CMK (cell line): ENCODE data around the gene RFLNA.
"Not testable (repeated sequence)": the region's sequence is repeated elsewhere in the genome, so short reads cannot be mapped to it uniquely, and the experiment has no call there.

Source experiments
- DNase-seq: peaks from one replicate; pipeline ENCODE4 v3.0.0-alpha.2; 2010; ENCODE audit warnings: low read depth

Gene RFLNA

DNA sequence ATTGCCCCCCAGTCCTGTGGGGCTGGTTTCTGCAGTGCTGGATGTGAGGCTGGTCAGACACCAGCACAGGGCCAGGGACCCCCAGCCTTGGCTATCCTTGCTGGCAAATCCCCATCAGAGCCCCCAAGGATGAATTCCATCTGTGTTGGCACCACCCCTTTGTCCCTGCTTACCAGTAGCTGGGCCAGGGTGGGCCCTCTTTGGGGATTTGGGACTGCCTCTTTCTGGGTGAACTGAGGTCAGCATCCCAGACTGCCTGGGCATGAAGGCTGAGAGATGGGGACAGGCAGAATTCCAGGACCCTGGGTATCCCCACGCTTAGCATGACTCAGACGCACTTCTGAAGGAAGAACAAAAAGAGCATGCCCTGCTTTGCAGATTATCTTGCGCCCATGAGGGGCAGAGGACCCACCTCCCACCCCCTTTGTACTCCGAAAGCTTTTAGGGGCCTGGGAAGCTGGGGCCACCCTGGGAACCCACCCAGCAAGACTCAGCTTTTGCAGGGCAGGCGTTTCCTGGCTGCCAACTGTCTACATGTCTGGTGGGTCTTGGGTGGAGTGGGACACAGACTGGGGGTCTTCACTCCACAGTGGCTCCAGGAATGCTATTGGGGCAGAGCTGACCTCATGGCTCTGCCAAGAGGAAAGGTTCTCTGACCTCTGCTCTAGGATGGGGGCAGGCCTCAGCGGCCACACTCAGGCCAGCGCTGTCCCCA, 26.8 kb downstream of the RFLNA start:
- no peak for DNase-seq

DNA sequence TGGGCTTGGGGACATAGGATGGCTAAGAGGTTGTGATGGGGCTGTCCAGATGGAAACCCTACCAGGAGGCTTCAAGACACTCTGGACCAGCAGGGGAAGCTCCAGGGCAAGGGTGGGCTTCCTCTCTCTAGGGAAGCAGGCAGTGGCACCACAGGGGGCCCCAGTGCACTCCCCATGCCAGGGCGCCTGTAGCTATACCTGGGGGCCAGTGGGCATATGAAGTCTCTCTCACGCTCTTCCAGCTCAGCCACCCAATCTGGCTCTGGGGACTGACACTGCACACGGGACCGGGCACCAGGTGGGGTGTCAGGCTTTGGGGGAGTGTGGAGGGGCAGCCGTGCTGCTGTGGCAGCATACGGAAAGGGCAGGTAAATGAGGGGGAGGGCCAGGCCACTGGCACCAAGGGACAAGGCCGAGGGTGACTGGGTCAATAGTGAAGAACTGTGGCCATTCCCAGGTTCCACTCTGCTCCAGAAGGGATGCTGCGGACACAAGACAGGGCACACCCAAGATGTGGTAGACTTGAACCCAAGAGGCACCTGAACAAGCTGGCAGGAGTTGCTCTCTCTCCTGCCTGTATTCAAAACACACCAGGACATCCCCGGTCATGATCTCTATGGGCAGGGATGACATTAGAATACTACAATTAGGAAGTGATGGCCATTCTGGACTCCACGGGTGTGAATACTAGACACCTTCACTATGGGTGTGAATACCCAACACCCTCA, 27.5 kb downstream of the RFLNA start:
- no peak for DNase-seq

DNA sequence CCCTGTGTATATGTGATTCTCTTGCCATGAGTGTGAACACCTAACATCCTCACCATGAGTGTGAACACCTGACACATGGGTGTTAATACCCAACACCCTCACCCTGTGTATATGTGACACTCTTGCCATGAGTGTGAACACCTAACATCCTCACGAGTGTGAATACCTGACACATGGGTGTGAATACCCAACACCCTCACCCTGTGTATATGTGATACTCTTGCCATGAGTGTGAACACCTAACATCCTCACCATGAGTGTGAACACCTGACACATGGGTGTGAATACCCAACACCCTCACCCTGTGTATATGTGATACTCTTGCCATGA, 28.1 kb downstream of the RFLNA start:
- not testable (repeated sequence) for DNase-seq

DNA sequence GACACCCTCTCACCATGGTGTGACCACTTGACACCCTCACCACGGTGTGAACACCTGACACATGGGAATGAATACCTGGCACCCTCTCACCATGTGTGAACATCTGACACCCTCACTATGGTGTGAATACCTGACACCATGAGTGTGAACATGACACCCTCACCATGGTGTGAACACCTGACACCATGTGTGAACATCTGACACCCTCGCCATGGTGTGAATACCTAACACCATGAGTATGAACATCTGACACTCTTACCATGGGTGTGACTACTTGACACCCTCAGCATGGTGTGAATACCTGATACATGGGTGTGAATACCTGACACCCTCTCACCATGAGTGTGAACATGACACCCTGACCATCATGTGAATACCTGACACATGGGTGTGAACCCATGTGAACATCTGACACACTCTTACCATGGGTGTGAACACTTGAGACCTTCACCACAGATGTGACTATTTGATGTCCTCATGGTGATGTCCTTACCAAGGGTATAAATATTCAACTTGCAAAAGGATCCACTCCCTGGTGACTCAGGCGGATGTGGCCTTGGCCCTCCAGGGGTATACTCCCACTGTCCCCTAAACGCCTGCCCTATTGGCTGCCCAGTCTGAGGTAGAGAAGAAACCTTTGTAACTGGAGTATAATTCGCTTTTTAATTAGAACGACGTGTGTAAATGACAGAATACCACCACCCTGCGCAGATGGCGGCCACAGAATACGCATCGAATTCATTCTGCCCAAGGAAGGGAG, 29.1 kb downstream of the RFLNA start:
- DNase-seq, result no peak

DNA sequence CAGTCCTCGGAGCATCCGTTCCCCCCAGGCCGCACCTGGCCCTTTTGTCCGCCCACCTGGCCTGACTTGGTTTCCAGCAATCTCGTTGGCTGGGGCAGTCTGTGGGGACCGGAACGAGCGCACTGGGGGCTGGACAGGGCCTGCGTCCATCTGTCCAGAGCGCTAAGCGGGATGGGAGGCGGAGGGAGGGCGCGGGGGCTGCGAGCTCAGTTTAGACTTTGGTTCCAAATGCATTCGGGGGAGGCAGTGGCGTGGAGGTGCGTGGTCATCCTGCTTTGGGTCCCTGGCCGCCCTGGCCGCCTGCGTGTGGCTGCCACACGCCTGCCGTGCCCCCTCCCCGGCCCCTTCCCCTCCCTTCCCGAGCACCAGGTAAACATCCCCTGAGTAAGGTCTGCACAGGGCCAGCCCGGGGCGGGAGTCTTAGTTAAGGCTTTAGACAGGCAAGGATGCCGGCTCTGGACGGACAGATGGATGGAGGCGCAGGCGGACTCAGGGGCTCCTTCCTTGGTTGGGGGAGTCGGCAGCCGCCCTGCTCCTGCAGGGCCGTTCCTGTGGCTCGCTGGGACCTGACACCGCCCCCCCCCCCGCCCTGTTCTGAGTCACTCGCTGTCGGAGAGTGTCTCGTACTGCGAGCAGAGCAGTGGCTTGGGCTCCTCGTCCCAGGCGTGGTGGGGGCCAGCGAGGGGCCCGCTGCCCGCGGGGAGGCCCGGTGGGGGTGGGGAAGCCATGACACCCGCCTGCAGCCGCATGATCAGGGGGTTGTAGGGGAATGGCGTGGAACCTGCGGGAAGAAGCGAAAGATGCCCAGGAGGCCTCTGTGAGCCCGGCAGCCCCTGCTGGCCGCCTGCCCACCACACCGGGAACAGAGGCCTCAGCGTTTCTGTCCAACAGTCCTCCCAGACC, 30.2 kb downstream of the RFLNA start:
- no peak for DNase-seq

DNA sequence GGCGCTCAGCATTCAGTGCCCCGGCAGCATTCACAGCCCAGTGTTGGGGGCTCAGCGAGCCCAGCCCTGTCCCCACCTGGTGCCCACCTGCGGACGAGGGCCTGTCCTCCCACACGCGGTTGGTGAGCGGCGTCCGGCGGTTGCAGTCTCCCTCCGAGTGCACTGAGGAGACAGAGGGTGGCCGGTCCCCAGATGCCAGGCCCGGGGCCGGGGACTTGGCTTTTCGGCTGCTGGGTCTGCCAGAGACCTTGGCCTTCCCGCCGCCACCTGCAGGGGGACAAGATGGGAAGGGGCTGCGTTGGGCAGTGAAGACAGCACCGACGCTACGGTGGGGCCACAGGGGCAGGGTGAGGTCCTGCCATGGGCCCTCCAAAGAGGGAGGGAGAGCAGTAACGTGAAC, 31.2 kb downstream of the RFLNA start:
- DNase-seq, result no peak

DNA sequence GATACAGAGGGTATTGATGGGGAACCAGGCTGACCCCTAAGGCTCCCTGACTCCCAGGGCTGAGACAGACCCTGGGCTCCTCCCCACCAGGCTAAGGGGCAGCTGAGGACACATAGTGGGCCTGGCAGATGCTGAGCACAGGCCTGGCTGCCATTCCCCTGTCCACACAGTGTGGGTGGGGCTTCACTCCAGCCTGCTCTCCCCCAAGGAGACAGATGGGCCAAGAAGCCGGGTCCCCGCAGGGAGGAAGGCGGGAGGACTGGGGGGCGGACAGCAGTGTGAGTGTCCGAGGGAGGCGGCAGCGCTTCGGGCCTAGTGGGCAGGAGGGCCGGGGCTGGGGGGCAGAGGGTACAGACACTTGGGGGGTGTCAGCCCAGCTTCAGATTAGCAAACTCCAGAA, 32.0 kb downstream of the RFLNA start:
- no peak for DNase-seq

DNA sequence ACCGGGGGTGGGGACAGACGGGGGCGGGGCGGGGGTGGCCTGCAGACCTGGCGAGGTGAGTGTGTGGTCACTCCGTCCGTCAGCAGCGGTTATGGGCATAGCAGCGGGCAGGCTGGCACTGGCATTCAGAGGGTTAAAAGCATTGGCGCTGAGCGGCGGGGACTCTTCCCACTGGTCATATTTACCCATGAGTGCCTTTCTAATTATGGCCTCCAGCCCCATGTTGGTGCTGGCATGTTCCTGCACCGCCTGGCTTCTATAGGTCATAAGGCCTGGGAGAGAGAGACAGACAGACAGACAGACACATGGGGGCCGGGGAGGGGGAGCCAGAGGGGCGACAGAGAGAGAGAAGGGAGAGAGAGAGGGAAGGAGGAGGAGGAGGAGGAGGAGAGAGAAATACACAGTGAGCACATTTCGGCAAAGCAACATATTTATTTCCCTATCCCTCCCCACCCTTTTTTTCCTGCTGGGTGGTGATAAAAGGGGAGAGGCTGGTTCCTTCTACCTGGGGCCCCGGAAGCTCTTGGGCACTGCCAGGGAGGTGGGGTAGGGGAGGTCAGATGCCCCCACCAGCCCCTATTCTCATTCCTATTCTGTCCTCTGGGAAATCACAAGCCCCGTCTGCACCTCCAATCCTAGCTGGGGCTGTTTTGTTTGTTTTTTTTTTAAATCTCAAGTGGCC, 32.6 kb downstream of the RFLNA start:
- no peak for DNase-seq

DNA sequence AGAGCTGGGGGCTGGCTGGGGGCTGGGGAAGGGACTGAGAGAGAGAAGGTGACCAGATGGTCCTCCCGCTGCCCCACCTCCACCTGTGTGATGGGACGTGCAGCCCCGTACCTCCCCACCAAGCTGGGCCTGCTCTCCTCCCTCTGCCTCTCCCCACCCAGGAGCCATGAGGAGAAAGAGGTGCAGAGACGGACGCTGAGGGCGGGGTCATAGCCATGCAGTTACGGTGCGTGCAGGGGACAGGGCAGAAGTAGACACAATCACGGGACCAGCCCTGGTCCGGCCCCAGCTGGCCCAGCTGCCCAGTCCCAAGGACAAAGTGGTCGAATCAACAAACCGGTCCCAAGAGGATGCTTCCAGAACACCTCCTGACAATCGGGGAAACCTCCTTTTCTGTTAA, 33.2 kb downstream of the RFLNA start:
- DNase-seq, result no peak

DNA sequence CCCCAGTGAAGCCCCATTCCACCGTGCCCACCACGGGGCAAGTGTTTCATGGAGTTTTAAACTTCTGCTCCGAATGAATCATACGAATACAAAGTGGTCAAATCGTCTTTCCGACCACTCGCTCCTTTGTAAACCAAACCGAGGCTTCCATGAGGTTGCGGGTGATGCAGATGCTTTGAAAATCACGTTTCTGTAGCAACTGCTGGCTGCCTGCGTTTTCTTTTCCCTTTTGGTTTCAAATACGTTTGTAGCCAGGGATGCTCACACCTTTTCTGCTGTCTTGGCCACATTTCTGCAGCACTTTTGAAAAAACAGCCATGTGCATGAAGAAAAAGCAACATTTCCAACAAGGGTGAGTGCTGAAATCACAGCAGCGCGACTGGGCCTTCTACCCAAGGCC, 33.7 kb downstream of the RFLNA start:
- DNase-seq, result no peak

DNA sequence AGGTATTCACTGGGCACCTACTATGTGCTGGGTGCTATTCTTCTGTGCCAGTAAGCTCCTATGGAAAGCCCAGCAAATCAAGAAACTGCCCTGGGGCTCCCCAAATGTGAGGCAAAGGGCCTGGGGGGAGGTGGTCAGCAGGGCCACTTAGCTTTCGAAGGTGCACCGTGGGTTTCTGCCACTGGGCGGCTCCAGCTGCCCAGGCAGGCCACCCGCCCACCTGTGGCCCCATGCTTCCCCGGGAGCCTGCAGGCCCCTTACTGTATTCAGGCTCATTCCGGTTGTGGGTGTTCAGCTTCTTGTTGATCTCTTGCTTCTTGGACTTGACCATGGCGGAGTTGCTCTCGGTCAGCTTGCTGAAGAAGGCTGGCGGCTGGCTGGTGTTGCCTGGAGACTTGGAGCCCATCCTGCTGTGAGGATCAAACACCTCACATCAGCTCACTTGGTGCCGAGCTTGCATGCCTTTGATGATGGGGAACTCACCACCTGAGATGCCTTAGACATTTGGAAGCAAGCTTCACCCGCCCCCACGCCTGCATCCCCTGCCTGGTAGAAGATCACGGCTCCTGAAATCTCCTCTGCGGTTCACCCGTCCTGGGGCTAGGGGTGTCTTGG, 37.3 kb downstream of the RFLNA start:
- no peak for DNase-seq

DNA sequence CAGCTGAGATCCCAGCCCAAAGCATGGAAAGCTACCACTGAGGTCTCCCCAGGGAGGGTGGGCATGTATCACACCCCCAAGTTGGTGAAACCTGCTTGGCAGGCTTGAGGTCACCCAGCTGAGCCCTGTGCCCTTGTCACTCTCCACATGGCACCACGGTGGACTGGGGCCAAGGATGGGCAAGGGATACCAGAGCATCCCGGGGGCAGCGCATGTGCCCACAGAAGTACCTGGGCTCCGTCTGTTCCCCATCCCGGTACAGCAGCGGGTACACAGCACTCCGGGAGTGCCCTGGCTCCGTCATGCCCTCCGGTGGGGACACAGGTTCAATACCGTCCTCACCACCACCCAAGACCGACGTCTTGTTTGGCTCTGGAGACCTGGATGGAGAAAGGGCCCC, 38.0 kb downstream of the RFLNA start:
- no peak for DNase-seq

DNA sequence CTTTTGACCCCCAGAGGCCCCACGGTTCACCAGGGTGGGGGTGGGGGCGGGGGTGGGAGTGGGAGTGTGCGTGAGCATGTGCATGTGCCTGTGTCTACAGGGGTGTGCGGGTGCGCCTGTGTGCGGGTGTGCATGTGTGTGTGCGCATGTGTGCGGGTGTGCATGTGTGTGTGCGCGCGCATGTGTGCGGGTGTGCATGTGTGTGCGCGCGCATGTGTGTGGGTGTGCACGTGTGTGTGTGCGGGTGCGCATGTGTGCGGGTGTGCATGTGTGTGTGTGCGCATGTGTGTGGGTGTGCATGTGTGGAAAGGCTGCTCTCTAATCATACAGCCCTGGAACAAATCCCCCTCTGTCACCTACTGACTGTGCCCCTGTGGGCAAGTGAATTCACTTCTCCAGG, 38.8 kb downstream of the RFLNA start:
- no peak for DNase-seq

DNA sequence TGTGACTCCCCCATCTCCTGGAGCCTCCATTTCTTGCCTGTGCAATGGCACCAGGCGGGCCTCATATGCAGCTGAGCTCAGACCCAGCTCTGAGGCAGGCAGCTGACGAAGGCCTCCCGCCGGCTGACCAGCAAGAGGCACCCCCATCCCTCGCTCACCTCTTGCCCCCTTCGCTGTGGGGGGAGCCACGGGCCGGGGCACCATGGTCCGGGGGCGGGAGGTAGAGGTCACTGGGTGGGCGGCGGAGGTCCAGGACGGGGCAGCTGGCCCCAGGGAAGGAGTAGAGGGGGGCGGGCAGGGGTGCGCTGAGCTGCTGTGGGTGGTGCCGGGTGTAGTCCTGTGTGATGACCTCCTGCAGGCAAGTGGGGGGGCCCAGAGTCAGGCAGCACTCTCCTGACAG, 39.4 kb downstream of the RFLNA start:
- no peak for DNase-seq

DNA sequence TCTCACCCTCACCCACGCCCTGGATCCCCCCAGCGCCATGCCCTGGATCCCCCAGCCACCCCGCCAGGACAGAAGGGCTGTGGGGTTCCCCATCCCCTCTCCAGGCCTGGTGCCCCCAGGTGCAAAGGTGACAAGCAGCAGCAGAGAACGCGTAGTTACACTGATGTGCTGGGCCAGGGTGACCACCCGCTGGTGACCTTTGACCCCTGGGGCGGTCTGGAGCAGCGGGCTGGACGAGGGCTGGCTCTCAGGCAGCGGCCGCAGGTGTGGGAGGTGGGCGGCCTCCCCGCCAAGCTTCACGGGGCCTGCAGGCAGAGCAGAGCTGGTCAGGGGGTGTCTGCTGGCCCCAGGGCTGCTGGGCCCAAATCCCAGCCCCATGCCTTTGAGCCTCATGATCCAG, 40.1 kb downstream of the RFLNA start:
- DNase-seq, result no peak

DNA sequence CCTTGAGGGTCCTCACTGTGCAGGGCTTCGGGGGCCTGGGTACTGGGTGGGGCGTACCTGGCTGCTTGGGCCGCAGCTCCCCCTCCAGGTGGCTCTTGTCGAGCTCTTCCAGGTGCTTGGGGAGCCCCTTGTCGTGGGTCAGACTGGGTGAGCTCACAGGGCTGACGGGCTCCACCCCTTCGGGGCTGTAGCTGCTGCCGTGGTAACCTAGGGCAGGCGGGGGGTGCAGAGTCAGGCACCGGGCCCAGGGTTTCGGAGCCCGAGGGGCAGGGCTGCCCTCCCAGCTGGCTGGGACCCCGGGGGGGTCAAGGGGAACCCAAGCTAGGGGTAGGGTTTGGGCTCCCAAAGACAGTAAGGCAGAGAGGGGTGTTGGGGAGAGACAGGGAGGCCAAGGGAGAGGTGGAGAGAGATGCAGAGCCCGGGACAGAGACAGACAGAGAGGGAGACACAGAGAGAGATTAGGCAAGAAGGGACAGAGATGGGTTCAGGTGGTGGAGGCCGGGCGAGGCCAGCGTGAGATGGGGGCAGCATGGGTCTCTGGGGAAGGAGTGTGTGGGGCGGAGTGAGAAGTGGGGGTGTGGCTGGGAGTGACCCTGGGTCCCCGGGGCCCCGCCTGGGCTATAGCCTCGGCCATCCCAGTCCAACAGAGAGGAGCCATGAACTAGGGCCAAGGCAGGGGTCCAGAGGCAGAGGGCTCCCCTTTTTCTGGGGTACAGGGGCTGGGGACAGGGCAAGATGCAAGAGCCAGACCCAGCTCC, 40.7 kb downstream of the RFLNA start:
- no peak for DNase-seq

DNA sequence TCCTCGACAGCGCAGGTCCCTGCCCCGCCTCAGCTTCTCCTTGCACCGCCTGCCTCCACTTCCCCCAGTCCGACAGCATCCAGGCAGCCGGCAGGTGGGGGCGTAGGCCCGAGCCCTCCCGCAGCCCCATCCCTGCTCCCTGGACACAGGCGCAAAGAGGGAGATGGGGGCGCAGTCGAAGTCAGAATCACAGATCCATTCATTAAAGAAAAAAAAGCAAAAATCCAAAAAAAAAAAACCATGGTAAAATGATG, 41.2 kb downstream of the RFLNA start:
- DNase-seq, result no peak

DNA sequence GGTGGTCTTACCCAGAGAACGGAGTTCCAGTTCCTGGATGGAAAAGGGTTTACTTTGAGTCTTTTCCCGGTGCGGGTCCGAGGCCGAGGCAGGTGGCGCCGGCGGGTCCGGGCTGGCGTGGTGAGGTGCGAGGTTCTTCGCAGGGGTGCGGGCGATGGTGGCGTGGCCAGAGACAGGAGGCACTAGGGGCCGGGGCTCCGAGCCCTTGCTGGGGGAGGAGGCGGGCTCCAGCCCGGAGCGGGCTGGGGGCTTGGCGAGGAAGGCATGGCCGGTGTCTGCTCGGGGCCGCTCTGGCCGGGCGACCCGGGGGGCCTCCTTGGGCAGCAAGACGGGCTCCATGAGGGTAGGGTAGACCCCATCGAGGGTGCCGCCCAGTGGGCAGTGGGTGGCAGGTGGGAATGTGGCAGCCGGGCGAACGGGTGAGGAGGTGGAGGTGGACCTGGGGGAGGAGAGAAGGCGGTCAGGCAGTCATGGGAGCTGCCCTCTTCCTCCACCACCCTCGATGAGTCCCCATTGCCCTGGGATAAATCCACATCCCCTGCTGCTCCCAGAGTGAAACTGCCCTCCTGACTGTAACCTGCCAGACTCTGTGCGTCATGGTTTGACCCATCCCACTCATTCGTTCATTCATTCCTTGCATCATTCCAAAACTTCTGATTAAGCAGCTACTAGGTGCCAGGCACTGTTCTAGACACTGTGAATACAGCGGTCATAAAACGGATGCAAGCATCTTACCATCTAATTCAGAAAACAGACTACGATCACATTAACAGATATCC, 42.0 kb downstream of the RFLNA start:
- DNase-seq, result no peak

DNA sequence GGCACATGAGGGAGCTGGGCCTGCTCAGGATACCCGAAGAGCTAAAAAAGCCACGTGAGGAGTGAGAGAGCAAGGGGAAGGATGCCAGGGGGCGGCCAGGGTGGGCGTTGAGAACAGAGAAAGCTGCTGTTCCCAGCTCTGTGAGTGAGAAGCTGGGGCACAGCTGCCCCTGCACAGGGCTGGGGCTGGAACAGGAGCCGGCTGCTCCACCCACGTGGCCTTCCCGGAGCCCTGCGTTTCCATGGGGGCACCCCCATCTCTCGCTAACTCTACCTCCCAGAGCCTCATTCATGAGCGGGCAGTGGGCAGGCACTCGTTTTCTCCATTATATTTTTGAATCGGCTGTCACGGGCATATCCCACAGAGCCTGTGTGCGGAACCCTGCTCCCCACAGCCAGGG, 42.7 kb downstream of the RFLNA start:
- no peak for DNase-seq

DNA sequence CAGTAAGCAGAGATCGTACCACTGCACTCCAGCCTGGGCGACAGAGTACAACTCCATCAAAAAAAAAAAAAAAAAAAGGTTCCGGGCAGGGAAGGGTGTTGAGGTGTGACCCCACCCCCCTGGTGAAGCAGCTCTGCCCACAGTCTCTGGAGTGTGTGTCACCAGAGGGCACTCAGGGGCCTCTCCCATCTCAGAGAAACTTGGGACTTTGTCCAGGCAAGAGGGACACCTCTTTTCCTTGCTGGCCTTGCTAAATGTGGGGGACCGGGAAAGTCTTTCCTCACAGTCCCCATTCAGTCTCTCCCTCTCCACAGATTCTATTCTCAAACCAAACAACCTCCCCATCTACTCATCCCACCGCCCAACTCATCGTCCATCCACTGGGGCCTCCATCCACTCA, 43.6 kb downstream of the RFLNA start:
- DNase-seq, result no peak
